ENCODE results near the gene BEST1. TPM values are rescaled to one million over a fixed set of nuclear protein-coding genes. Genes with fewer than 3 reads are reported as not detected.

Gene BEST1
- total and polyA plus RNA-seq, 2 of the 13 experiments (the other 11 are each of a cell fraction or from before 2014, with no cell fraction given) = 0.09 to 0.65 TPM

DNA sequence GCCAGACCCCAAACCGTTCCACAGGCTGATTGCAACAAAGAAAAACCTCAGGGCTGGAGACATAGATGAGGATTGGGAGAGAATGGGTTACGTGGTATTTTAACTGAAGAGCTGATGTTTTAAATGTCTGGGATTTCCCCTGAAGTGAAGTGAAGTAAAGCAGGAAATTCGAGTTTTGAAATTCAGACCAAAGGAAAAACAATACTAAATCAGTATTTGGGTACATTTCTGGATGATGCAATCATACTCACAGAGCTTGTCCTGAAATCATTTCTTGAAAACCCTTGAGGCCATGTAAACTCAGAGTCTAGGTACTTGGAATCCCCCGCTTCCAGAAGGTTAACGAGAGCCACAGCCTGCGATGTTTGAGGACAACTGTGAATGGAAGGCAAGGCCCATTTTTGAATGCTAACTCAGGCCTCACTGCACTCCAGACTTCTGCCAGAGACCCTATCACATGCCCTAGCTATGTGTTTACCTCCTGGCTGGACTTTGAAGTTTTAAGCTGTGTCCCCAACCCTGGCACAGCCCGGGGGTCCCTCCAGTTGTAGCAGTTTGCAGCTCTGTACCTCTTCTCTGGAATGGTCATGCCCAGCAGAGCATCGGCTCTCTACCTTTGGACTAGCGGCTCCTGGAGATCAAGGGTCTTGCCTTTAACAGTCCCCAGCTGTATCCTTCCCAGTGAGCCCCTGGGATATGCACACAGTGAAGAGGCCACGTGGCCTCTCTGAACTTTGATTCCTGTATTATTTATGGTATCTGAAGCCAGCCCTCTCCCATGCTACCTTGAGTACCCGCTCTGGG lies 22.7 kb downstream of the BEST1 start (continued):
- TF ChIP-seq, protein P1, sequence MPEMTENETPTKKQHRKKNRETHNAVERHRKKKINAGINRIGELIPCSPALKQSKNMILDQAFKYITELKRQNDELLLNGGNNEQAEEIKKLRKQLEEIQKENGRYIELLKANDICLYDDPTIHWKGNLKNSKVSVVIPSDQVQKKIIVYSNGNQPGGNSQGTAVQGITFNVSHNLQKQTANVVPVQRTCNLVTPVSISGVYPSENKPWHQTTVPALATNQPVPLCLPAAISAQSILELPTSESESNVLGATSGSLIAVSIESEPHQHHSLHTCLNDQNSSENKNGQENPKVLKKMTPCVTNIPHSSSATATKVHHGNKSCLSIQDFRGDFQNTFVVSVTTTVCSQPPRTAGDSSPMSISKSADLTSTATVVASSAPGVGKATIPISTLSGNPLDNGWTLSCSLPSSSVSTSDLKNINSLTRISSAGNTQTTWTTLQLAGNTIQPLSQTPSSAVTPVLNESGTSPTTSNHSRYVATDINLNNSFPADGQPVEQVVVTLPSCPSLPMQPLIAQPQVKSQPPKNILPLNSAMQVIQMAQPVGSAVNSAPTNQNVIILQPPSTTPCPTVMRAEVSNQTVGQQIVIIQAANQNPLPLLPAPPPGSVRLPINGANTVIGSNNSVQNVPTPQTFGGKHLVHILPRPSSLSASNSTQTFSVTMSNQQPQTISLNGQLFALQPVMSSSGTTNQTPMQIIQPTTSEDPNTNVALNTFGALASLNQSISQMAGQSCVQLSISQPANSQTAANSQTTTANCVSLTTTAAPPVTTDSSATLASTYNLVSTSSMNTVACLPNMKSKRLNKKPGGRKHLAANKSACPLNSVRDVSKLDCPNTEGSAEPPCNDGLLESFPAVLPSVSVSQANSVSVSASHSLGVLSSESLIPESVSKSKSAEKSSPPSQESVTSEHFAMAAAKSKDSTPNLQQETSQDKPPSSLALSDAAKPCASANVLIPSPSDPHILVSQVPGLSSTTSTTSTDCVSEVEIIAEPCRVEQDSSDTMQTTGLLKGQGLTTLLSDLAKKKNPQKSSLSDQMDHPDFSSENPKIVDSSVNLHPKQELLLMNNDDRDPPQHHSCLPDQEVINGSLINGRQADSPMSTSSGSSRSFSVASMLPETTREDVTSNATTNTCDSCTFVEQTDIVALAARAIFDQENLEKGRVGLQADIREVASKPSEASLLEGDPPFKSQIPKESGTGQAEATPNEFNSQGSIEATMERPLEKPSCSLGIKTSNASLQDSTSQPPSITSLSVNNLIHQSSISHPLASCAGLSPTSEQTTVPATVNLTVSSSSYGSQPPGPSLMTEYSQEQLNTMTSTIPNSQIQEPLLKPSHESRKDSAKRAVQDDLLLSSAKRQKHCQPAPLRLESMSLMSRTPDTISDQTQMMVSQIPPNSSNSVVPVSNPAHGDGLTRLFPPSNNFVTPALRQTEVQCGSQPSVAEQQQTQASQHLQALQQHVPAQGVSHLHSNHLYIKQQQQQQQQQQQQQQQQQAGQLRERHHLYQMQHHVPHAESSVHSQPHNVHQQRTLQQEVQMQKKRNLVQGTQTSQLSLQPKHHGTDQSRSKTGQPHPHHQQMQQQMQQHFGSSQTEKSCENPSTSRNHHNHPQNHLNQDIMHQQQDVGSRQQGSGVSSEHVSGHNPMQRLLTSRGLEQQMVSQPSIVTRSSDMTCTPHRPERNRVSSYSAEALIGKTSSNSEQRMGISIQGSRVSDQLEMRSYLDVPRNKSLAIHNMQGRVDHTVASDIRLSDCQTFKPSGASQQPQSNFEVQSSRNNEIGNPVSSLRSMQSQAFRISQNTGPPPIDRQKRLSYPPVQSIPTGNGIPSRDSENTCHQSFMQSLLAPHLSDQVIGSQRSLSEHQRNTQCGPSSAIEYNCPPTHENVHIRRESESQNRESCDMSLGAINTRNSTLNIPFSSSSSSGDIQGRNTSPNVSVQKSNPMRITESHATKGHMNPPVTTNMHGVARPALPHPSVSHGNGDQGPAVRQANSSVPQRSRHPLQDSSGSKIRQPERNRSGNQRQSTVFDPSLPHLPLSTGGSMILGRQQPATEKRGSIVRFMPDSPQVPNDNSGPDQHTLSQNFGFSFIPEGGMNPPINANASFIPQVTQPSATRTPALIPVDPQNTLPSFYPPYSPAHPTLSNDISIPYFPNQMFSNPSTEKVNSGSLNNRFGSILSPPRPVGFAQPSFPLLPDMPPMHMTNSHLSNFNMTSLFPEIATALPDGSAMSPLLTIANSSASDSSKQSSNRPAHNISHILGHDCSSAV (CRISPR knock-in tag; IDR thresholded peaks at IDR 0.05; ENCODE audit: borderline replicate concordance) = no peak
- TF ChIP-seq ZFP82 (CRISPR knock-in tag; IDR thresholded peaks at IDR 0.05; ENCODE audit: borderline replicate concordance) = no peak
- no peak for TF ChIP-seq ZNF569 (CRISPR knock-in tag; IDR thresholded peaks at IDR 0.05; ENCODE audit: borderline replicate concordance)
- no peak for TF ChIP-seq KLF11 (CRISPR knock-in tag; IDR thresholded peaks at IDR 0.05)
- 0 out of 2 replicates have a peak, but pooled peaks have one; percentile 73 for TF ChIP-seq THAP9 (CRISPR knock-in tag; IDR thresholded peaks at IDR 0.05; ENCODE audit: borderline replicate concordance)
- peak; percentile 58; the same call in 1 of the 2 replicates for TF ChIP-seq MXD1 (CRISPR knock-in tag; IDR thresholded peaks at IDR 0.05)
- no peak for TF ChIP-seq DDIT3 (CRISPR knock-in tag; IDR thresholded peaks at IDR 0.05)
- no peak for TF ChIP-seq ZFP62 (CRISPR knock-in tag; IDR thresholded peaks at IDR 0.05)
- no peak for TF ChIP-seq ZBTB3 (CRISPR knock-in tag; IDR thresholded peaks at IDR 0.05; ENCODE audit: borderline replicate concordance, low read depth)
- TF ChIP-seq, protein P2, sequence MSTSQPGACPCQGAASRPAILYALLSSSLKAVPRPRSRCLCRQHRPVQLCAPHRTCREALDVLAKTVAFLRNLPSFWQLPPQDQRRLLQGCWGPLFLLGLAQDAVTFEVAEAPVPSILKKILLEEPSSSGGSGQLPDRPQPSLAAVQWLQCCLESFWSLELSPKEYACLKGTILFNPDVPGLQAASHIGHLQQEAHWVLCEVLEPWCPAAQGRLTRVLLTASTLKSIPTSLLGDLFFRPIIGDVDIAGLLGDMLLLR (CRISPR knock-in tag; IDR thresholded peaks at IDR 0.05) = peak; percentile 32; the same call in 1 of the 2 replicates
- TF ChIP-seq ZNF121 (CRISPR knock-in tag; IDR thresholded peaks at IDR 0.05) = no peak
- 0 out of 2 replicates have a peak, but pooled peaks have one; percentile 18 for TF ChIP-seq AKAP8 (CRISPR knock-in tag; IDR thresholded peaks at IDR 0.05)
- TF ChIP-seq, protein P3, sequence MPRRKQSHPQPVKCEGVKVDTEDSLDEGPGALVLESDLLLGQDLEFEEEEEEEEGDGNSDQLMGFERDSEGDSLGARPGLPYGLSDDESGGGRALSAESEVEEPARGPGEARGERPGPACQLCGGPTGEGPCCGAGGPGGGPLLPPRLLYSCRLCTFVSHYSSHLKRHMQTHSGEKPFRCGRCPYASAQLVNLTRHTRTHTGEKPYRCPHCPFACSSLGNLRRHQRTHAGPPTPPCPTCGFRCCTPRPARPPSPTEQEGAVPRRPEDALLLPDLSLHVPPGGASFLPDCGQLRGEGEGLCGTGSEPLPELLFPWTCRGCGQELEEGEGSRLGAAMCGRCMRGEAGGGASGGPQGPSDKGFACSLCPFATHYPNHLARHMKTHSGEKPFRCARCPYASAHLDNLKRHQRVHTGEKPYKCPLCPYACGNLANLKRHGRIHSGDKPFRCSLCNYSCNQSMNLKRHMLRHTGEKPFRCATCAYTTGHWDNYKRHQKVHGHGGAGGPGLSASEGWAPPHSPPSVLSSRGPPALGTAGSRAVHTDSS (CRISPR knock-in tag; conservative IDR thresholded peaks at IDR 0.05) = no peak
